ENCODE data around the gene VCP. TPM values are rescaled to one million over a fixed set of nuclear protein-coding genes. Genes with fewer than 3 reads are reported as not detected.

The VCP gene
- polyA plus RNA-seq, 2 of the 4 experiments (the other 2 are of a cell fraction): 390 to 428 TPM

DNA sequence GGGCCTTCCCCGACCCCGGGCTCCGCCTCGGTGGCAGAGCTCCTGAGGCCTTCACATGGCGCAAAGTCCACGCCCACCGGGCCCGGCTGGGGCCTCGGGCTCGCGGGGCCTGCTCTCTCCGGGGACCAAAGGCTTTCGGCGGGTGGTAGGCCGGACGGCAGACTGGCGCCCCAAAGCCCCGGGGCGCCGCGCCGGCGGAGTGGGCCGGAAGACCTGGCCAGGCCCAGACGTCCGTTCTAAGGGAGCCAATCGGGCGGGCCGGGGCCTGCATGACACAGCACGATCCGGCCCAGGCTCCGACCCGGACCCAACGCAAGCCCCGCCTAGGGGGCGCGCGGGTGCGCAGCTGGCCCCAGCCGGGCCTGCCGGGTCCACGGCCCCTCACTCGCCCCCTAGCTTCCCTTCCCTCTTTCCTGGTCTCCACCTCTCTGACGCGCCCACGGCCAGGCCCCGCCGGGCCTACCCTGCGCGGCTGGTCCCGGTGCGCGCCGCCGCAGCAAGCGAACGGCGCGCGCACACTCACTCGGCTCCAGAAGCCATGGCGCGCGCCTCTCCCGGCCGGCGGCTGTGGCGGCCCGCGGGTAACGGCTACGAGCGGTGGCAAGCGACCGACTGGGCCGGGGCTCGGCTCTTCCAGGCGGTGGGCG, 488 bp downstream of the VCP start (continued):
- TF ChIP-seq, protein P1, sequence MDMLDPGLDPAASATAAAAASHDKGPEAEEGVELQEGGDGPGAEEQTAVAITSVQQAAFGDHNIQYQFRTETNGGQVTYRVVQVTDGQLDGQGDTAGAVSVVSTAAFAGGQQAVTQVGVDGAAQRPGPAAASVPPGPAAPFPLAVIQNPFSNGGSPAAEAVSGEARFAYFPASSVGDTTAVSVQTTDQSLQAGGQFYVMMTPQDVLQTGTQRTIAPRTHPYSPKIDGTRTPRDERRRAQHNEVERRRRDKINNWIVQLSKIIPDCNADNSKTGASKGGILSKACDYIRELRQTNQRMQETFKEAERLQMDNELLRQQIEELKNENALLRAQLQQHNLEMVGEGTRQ (IDR thresholded peaks at IDR 0.05): no peak
- TF ChIP-seq GATA3 (IDR thresholded peaks at IDR 0.05; ENCODE audit: borderline replicate concordance) (no peak), RCOR1 (IDR thresholded peaks at IDR 0.05; ENCODE audit: low read depth, low read length) (no peak), EHF (CRISPR knock-in tag; IDR thresholded peaks at IDR 0.05) (0 out of 2 replicates have a peak, but pooled peaks have one; percentile 42), NPAS2 (CRISPR knock-in tag; IDR thresholded peaks at IDR 0.05; ENCODE audit: borderline replicate concordance) (no peak), RAD21 (conservative IDR thresholded peaks at IDR 0.05 in 1 of 2, IDR thresholded peaks at IDR 0.05 in 1 of 2) (no peak), CBX8 (IDR thresholded peaks at IDR 0.05) (no peak), NR3C1 (IDR thresholded peaks at IDR 0.05) (no peak), BHLHE40 (IDR thresholded peaks at IDR 0.05; ENCODE audit: low read depth, low read length) (no peak), JUN (IDR thresholded peaks at IDR 0.05) (no peak; a peak in 4 of 5 replicates), TP53 (CRISPR knock-in tag; IDR thresholded peaks at IDR 0.05) (0 out of 2 replicates have a peak, but pooled peaks have one; percentile 13), POLR2AphosphoS2 (conservative IDR thresholded peaks at IDR 0.05; ENCODE audit: low read length) (no peak), KDM1A (IDR thresholded peaks at IDR 0.05; ENCODE audit: low read depth) (no peak), HOXB5 (CRISPR knock-in tag; IDR thresholded peaks at IDR 0.05) (no peak), CHD2 (IDR thresholded peaks at IDR 0.05; ENCODE audit: low read length, partially characterized antibody) (no peak), SREBF2 (IDR thresholded peaks at IDR 0.05) (no peak), CHD4 (IDR thresholded peaks at IDR 0.05; ENCODE audit: borderline replicate concordance) (no peak), MAZ (IDR thresholded peaks at IDR 0.05; ENCODE audit: borderline replicate concordance, low read depth, low read length) (no peak; the same call in 1 of the 2 replicates), POLR2A (IDR thresholded peaks at IDR 0.05; ENCODE audit: low read length) (no peak; the same call in 1 of the 2 replicates), RFX5 (IDR thresholded peaks at IDR 0.05) (no peak), EHMT2 (IDR thresholded peaks at IDR 0.05; ENCODE audit: low read depth) (no peak), ZFP36 (IDR thresholded peaks at IDR 0.05; ENCODE audit: borderline replicate concordance, partially characterized antibody) (no peak), CTCF (IDR thresholded peaks at IDR 0.05) (peak; percentile 59), HEYL (CRISPR knock-in tag; IDR thresholded peaks at IDR 0.05) (no peak), RARB (CRISPR knock-in tag; IDR thresholded peaks at IDR 0.05) (no peak), ESRRA (IDR thresholded peaks at IDR 0.05; ENCODE audit: borderline replicate concordance, low read length) (no peak), MAFK (IDR thresholded peaks at IDR 0.05; ENCODE audit: partially characterized antibody) (peak; percentile 92), MAX (IDR thresholded peaks at IDR 0.05) (peak; percentile 61; the same call in 1 of the 2 replicates), CEBPB (IDR thresholded peaks at IDR 0.05) (no peak), FOXS1 (CRISPR knock-in tag; IDR thresholded peaks at IDR 0.05) (no peak)
- TF ChIP-seq, protein P2, sequence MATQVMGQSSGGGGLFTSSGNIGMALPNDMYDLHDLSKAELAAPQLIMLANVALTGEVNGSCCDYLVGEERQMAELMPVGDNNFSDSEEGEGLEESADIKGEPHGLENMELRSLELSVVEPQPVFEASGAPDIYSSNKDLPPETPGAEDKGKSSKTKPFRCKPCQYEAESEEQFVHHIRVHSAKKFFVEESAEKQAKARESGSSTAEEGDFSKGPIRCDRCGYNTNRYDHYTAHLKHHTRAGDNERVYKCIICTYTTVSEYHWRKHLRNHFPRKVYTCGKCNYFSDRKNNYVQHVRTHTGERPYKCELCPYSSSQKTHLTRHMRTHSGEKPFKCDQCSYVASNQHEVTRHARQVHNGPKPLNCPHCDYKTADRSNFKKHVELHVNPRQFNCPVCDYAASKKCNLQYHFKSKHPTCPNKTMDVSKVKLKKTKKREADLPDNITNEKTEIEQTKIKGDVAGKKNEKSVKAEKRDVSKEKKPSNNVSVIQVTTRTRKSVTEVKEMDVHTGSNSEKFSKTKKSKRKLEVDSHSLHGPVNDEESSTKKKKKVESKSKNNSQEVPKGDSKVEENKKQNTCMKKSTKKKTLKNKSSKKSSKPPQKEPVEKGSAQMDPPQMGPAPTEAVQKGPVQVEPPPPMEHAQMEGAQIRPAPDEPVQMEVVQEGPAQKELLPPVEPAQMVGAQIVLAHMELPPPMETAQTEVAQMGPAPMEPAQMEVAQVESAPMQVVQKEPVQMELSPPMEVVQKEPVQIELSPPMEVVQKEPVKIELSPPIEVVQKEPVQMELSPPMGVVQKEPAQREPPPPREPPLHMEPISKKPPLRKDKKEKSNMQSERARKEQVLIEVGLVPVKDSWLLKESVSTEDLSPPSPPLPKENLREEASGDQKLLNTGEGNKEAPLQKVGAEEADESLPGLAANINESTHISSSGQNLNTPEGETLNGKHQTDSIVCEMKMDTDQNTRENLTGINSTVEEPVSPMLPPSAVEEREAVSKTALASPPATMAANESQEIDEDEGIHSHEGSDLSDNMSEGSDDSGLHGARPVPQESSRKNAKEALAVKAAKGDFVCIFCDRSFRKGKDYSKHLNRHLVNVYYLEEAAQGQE (IDR thresholded peaks at IDR 0.05): no peak
- TF ChIP-seq, protein P3, sequence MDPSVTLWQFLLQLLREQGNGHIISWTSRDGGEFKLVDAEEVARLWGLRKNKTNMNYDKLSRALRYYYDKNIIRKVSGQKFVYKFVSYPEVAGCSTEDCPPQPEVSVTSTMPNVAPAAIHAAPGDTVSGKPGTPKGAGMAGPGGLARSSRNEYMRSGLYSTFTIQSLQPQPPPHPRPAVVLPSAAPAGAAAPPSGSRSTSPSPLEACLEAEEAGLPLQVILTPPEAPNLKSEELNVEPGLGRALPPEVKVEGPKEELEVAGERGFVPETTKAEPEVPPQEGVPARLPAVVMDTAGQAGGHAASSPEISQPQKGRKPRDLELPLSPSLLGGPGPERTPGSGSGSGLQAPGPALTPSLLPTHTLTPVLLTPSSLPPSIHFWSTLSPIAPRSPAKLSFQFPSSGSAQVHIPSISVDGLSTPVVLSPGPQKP (IDR thresholded peaks at IDR 0.05; ENCODE audit: low read depth, low read length): no peak
- TF ChIP-seq, protein P4, sequence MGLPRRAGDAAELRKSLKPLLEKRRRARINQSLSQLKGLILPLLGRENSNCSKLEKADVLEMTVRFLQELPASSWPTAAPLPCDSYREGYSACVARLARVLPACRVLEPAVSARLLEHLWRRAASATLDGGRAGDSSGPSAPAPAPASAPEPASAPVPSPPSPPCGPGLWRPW (IDR thresholded peaks at IDR 0.05): no peak
- TF ChIP-seq, protein P5, sequence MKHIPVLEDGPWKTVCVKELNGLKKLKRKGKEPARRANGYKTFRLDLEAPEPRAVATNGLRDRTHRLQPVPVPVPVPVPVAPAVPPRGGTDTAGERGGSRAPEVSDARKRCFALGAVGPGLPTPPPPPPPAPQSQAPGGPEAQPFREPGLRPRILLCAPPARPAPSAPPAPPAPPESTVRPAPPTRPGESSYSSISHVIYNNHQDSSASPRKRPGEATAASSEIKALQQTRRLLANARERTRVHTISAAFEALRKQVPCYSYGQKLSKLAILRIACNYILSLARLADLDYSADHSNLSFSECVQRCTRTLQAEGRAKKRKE (CRISPR knock-in tag; IDR thresholded peaks at IDR 0.05; ENCODE audit: low read depth): 0 out of 2 replicates have a peak, but pooled peaks have one; percentile 29

Data from A549 (cell line).